MM.1S (cell line): ENCODE results near the gene STAP2.

Experiments used
- CTCF ChIP-seq: fragments of 300-600 bp; sonication (generic); IDR thresholded peaks from 2 replicates; pipeline ENCODE4 v1.5.1; 2016; ENCODE audit warnings: antibody characterized with exemption, low read length, mixed read lengths
- EZH2 ChIP-seq: fragments of 300-600 bp; sonication (generic); optimal IDR thresholded peaks from 2 replicates; pipeline ENCODE3; 2017; ENCODE audit warnings: low read depth, mild to moderate bottlenecking, antibody characterized with exemption, low read length, mixed read lengths
- EZH2phosphoT487 ChIP-seq: fragments of 300-600 bp; sonication (generic); IDR thresholded peaks from 2 replicates; pipeline ENCODE4 v1.6.1; 2018; ENCODE audit warnings: antibody characterized with exemption, low read length

- TF ChIP-seq CTCF, result no peak
- TF ChIP-seq EZH2, result no peak
- no peak for TF ChIP-seq EZH2phosphoT487
Measured at GRCh38 chr19:4367336-4367723, 28.7 kb upstream of the STAP2 start.
